Measurements from ENCODE around the gene ASIC4. TPM values are rescaled to one million over a fixed set of nuclear protein-coding genes. Genes with fewer than 3 reads are reported as not detected.

The ASIC4 gene
- total and polyA plus RNA-seq, 2 experiments from 2014 or later, result 0.13 to 3.6 TPM

- TF ChIP-seq ZNF462 (CRISPR knock-in tag; IDR thresholded peaks at IDR 0.05), result no peak
- no peak for TF ChIP-seq ZNF114 (CRISPR knock-in tag; IDR thresholded peaks at IDR 0.05)
- no peak for TF ChIP-seq NANOG (IDR thresholded peaks at IDR 0.05; ENCODE audit: borderline replicate concordance)
- no peak for TF ChIP-seq ETS1 (IDR thresholded peaks at IDR 0.05)
- no peak for TF ChIP-seq REST (IDR thresholded peaks at IDR 0.05; ENCODE audit: unreplicated experiment)
- TF ChIP-seq CTCF (conservative IDR thresholded peaks at IDR 0.05; ENCODE audit: low read depth in 2 of 2), result no peak
Measured at GRCh38 chr2:219514836-219515235, 554 bp downstream of the ASIC4 start (continued).
